GM12801 (cell line): ENCODE data around the gene SKAP1.

Experiments
- TF ChIP-seq, protein P1 (sequence below): IDR thresholded peaks from one replicate; pipeline ENCODE4 v1.5.1; 2011; ENCODE audit warnings: control low read depth; ENCODE audit not compliant: insufficient read length; ENCODE audit errors: extremely low read depth

SKAP1 gene

GRCh38 chr17:48470388-48471034 is 40.5 kb upstream of the SKAP1 start:
- TF ChIP-seq, protein P1, sequence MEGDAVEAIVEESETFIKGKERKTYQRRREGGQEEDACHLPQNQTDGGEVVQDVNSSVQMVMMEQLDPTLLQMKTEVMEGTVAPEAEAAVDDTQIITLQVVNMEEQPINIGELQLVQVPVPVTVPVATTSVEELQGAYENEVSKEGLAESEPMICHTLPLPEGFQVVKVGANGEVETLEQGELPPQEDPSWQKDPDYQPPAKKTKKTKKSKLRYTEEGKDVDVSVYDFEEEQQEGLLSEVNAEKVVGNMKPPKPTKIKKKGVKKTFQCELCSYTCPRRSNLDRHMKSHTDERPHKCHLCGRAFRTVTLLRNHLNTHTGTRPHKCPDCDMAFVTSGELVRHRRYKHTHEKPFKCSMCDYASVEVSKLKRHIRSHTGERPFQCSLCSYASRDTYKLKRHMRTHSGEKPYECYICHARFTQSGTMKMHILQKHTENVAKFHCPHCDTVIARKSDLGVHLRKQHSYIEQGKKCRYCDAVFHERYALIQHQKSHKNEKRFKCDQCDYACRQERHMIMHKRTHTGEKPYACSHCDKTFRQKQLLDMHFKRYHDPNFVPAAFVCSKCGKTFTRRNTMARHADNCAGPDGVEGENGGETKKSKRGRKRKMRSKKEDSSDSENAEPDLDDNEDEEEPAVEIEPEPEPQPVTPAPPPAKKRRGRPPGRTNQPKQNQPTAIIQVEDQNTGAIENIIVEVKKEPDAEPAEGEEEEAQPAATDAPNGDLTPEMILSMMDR = no peak

DNA sequence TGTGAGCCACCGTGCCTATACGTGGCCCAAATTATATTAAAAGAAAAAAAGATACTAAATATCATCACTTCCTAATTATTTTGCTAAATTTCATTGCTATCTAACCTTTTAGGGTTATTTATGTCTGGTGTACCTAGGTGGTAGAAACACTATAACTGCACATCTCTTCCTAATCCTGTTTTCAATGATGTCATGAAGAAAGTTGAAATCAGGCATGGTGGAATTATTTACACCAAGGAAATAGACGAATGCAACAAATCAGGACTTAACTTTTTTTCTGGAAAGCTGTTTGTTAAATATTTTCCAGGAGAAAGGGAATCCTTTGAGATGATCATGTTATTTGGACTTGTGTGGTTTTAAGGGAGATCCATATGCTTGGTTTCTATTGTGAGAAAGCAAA is 39.2 kb upstream of the SKAP1 start:
- TF ChIP-seq, protein P1 = no peak

DNA sequence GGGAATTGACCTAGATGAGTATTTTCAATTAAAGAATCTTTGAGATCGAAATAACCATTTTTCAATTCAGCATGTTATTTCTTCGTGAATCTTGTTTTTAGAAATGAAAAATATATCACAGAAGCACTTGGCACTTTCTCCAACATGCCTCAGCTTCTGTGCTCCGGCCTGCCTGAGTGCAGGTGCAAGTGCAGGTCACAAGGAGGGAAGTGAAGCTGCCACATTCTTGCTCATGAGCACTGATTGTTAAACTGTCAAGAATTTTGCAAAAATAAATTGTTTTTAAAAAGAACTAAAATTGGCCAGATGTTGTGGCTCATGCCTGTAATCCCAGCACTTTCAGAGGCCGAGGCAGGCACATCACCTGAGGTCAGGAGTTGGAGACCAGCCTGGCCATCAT is 38.3 kb upstream of the SKAP1 start:
- TF ChIP-seq, protein P1 = no peak

DNA sequence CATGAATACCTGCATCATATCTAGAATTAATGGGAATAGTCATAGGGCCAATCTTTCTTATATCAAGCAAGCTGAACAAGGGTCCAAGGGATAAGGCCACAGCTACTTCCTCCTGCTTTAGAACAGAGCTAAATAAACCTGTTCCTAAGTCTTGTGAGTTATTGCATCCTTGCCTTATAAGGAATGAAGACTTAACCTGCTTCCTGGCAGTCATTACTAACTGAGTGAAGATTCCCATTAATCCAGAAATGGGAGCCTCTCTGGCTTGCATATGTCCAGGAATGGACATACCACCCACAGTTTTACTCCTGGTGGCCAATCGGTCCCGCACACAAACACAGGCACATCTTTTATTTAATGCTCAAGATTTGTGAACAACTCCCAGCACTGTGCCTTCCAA is 35.9 kb upstream of the SKAP1 start:
- TF ChIP-seq, protein P1 = no peak

DNA sequence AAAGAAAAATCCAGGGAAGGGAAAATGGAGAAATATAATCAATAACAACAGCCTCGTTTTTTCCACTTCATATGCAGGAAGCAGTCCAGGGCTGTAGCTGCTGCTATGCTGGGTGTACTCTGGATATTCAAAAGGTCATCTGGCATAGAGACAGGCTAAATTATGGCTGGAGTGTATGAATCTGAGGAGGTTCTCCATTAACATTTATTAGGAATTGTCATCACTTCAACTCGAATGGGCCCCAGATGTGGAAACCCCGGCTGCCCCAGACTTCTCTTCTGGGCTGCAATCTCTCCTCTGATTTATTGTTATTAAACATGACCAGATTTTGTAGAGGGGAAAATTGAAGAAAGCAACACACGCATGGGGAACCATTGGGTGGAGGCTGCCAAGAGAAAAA is 33.5 kb upstream of the SKAP1 start:
- TF ChIP-seq, protein P1 = no peak

DNA sequence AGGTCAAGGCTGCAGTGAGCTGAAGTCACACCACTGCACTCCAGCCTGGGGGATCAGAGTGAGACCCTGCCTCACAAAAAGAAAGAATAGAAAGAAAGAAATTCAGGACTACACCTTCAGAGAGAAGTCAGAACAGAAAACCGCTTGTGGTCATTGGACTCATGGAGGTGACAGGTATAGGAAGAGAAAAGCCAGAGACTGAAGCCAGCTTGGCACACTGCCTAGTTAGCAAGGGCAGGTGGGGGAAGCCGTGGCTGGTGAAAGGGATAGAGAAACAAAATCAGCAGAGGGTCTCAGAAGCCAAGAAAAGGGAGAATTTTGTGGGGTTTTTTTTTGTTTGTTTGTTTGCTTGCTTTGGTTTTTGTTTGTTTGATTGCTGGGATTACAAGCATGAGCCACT is 32.9 kb upstream of the SKAP1 start:
- TF ChIP-seq, protein P1 = no peak

DNA sequence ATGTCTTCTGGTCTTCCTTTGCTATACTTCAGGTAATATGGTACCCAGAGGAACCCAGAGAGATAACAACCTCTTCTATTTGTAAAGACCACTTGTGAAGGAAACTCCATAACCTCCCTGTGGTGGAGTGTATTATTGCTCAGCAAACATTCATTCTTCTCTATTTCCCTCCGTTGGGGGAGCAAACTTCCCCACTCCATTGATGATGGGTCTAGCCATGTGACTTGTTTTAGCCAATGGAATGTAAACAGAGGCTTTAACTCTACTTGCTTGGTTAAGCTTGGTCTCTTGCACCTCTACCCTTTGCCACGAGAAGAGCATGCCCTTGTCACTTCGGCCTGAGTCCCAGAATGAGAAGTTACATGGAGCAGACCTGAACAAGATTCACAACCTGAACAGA is 30.0 kb upstream of the SKAP1 start:
- TF ChIP-seq, protein P1 = no peak
